Natural killer cell treated with Interleukin-12 subunit alpha and Interleukin-12 subunit beta and Interleukin-15 and Interleukin-18, amount 100 ng/mL, for 72 hours (primary cell): ENCODE data around the gene ACTN1. TPM values are rescaled to one million over a fixed set of nuclear protein-coding genes. Genes with fewer than 3 reads are reported as not detected.

Experiments used
- ATAC-seq, 2 donors: fragments of 150-1000 bp; cut with Tn5 transposase in 1 of 2; sonication (Bioruptor Pico), chemical (Tn5 transposase) in 1 of 2; 2 replicates each; pipeline ENCODE4 v1.10.0; 2021
- DNase-seq: peaks from one replicate; pipeline ENCODE4 v3.0.0; 2022; ENCODE audit warnings: low spot score
- H3K27ac Mint-ChIP-seq, 2 donors: 1 replicate in 1 of 2; 2 replicates in 1 of 2; pipeline ENCODE4 v1.8.0; 2022; ENCODE audit warnings: mixed read lengths in 2 of 2, mild to moderate bottlenecking in 1 of 2, moderate library complexity in 1 of 2
- H3K27me3 Mint-ChIP-seq, 2 donors: 1 replicate in 1 of 2; 2 replicates in 1 of 2; pipeline ENCODE4 v1.8.0; 2022; ENCODE audit warnings: mixed read lengths in 2 of 2
- H3K36me3 Mint-ChIP-seq: one replicate; pipeline ENCODE4 v1.8.0; 2022; ENCODE audit warnings: mixed read lengths
- H3K4me1 Mint-ChIP-seq, 2 donors: 1 replicate in 1 of 2; 2 replicates in 1 of 2; pipeline ENCODE4 v1.8.0; 2022; ENCODE audit warnings: low read depth in 2 of 2, mixed read lengths in 2 of 2, mild to moderate bottlenecking in 1 of 2
- H3K4me3 Mint-ChIP-seq: one replicate; pipeline ENCODE4 v1.8.0; 2022; ENCODE audit warnings: mixed read lengths
- H3K9me3 Mint-ChIP-seq: 2 replicates; pipeline ENCODE4 v1.8.0; 2022; ENCODE audit warnings: mixed read lengths
- total RNA-seq, 2 donors: library from RNA; stranded (reverse); gene quantifications; one replicate each; pipeline ENCODE4 v1.2.3, GENCODE V29; 2022

The ACTN1 gene
- total RNA-seq, 2 donors from 2014 or later, result 40.1 to 124 TPM

DNA sequence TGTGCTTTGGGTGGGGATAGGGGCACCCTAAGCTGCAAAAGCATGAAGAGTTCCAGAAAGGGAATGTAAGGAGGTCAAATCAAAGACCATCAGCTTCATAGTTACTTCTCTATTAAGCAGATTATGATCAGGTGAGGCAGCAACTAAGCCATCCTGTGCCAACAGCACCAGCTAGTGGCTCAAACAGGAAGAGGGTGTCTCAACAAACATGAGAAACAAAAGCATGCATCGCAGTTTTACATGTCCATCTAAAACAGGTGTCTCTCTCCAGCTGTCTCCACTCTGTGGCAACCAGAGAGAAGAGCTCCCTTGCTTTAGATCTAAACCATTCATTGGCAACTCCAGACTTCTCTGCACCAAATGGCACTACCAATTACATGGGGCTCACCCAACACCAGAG lies 52.9 kb downstream of the ACTN1 start:
- H3K27me3 Mint-ChIP-seq, result no peaks in the 10 kb centered on the region

GRCh38 chr14:68925373-68925772 lies 53.7 kb downstream of the ACTN1 start:
- Mint-ChIP-seq H3K4me1 (peaks cover 10 to 14% of the 10 kb centered on the region in 2 donors), H3K27ac (no peak overlapping the region), H3K9me3 (peaks cover 7% of the 10 kb centered on the region), H3K27me3 (no peaks in the 10 kb centered on the region), H3K36me3 (peaks cover 20% of the 10 kb centered on the region), H3K4me3 (no peak overlapping the region)
- DNase-seq (no peak), ATAC-seq (no peak)

More for the DNA sequence above, 52.9 kb downstream of the ACTN1 start:
- Mint-ChIP-seq H3K4me3 (no peak overlapping the region), H3K4me1 (peaks cover 10 to 14% of the 10 kb centered on the region in 2 donors), H3K9me3 (peaks cover 7% of the 10 kb centered on the region), H3K27ac (no peak overlapping the region), H3K36me3 (peaks cover 20% of the 10 kb centered on the region)
- ATAC-seq (no peak), DNase-seq (no peak)

DNA sequence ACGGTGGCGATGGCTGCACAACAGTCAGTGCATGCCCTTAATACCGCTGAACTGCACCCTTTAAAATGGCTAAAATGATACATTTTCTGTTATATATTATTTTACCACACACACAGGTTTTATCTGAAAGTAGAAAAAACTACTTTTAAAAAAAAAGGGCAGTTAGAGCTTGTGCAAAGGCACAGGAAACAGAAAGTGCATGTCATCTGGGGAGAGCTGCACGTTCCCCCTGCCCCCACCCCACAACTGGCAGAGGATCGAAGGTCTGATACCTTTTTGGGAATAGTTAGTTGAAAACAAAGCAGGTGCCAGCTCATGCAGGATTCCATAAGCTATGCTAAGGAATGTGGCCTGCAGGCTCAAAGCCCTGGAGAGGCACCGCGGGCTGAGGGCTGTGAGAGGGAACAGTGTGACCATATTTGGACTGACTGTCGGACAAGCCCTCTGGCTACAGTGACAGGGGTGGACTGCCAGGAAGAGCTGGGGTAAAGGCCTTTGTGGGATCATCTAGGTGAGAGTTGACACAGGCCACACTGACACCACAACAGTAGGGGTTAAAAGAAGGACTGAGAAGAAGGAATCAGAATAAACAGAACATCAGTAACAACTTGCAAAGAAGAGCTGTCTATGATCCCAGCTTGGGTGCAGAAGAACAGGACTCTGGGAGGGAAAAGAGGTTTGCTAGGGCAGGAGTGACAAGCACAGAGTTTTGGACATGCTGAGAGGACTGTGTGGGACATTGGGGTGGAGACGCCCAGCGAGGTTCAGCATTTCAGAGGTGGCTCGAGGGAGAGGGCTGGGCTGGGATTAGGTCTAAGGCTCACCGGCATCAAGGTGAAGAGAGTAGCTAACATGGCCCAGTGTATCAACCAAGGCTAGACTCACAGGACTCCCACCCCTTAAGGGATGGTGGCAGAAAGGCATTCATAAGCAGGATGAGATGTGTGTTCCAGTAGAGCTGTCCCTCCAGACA lies 54.6 kb downstream of the ACTN1 start:
- DNase-seq, result no peak
- H3K27ac Mint-ChIP-seq, result no peak overlapping the region
- no peaks in the 10 kb centered on the region for H3K27me3 Mint-ChIP-seq
- H3K4me3 Mint-ChIP-seq, result no peak overlapping the region
- peaks cover 6 to 14% of the 10 kb centered on the region in 2 donors for H3K4me1 Mint-ChIP-seq
- H3K9me3 Mint-ChIP-seq, result peaks cover 7% of the 10 kb centered on the region
- peaks cover 20% of the 10 kb centered on the region for H3K36me3 Mint-ChIP-seq
- peak in 1 of 2 donors; percentile 26 for ATAC-seq

GRCh38 chr14:68922886-68923285 lies 56.2 kb downstream of the ACTN1 start:
- Mint-ChIP-seq H3K4me3 (no peak overlapping the region), H3K9me3 (peaks cover 7% of the 10 kb centered on the region), H3K27me3 (no peaks in the 10 kb centered on the region), H3K4me1 (peaks cover 6 to 7% of the 10 kb centered on the region in 2 donors), H3K27ac (no peak overlapping the region), H3K36me3 (peaks cover 20% of the 10 kb centered on the region)
- no peak for ATAC-seq
- no peak for DNase-seq

DNA sequence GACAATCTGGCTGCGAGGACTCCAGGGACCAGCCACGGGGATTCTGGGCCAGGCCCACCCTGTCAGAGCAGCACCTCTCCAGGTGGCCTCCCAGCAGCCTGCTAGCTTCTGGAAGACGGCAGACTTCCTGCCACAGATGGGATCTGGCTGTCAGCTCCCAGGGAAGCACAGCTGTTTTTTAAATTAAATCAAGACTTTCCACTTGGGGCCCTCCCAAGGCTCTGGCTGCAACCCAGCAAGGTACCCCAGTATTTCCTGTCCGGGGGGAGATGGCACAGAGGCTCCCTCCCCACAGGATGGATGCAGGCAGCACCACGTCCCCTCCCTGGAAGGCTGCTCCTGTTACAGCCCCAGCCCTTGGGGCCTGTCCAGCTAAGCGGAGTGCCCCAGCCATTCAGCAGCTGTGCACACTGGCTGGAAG lies 56.9 kb downstream of the ACTN1 start:
- Mint-ChIP-seq H3K9me3 (peaks cover 7% of the 10 kb centered on the region), H3K27ac (no peak overlapping the region), H3K27me3 (no peaks in the 10 kb centered on the region), H3K4me1 (peaks cover 6 to 7% of the 10 kb centered on the region in 2 donors), H3K36me3 (peaks cover 20% of the 10 kb centered on the region), H3K4me3 (no peak overlapping the region)
- no peak for DNase-seq
- ATAC-seq, result no peak

- no peak overlapping the region for H3K27ac Mint-ChIP-seq
- H3K4me3 Mint-ChIP-seq, result no peak overlapping the region
- ATAC-seq (no peak), DNase-seq (no peak)
- no peaks in the 10 kb centered on the region for H3K27me3 Mint-ChIP-seq
- H3K36me3 Mint-ChIP-seq, result peaks cover 18% of the 10 kb centered on the region
- H3K9me3 Mint-ChIP-seq, result peaks cover 6% of the 10 kb centered on the region
- H3K4me1 Mint-ChIP-seq, result peaks cover 6 to 7% of the 10 kb centered on the region in 2 donors
Observed at GRCh38 chr14:68921666-68922065, 57.4 kb downstream of the ACTN1 start.

- no peak for DNase-seq
- Mint-ChIP-seq H3K27ac (no peak overlapping the region), H3K4me1 (peaks cover 4 to 6% of the 10 kb centered on the region in 2 donors), H3K4me3 (no peak overlapping the region), H3K9me3 (peaks cover 3% of the 10 kb centered on the region), H3K27me3 (no peaks in the 10 kb centered on the region), H3K36me3 (peaks cover 11% of the 10 kb centered on the region)
- no peak for ATAC-seq
Observed at GRCh38 chr14:68921049-68921448, 58.1 kb downstream of the ACTN1 start.

- H3K27ac Mint-ChIP-seq, result no peak overlapping the region
- peaks cover 0 to under 1% of the 10 kb centered on the region in 2 donors for H3K4me1 Mint-ChIP-seq
- peaks cover 1% of the 10 kb centered on the region for H3K36me3 Mint-ChIP-seq
- ATAC-seq (no peak), DNase-seq (no peak)
- no peaks in the 10 kb centered on the region for H3K9me3 Mint-ChIP-seq
- no peak overlapping the region for H3K4me3 Mint-ChIP-seq
- no peaks in the 10 kb centered on the region for H3K27me3 Mint-ChIP-seq
Observed at GRCh38 chr14:68919129-68919927, 59.8 kb downstream of the ACTN1 start.

GRCh38 chr14:68918612-68919011 lies 60.5 kb downstream of the ACTN1 start:
- no peaks in the 10 kb centered on the region for H3K4me1 Mint-ChIP-seq
- DNase-seq (no peak), ATAC-seq (no peak)
- no peaks in the 10 kb centered on the region for H3K36me3 Mint-ChIP-seq
- H3K9me3 Mint-ChIP-seq, result no peaks in the 10 kb centered on the region
- no peaks in the 10 kb centered on the region for H3K27me3 Mint-ChIP-seq
- H3K27ac Mint-ChIP-seq, result no peak overlapping the region
- no peak overlapping the region for H3K4me3 Mint-ChIP-seq

GRCh38 chr14:68916358-68916941 lies 62.7 kb downstream of the ACTN1 start:
- Mint-ChIP-seq H3K4me1 (peaks cover 1 to 5% of the 10 kb centered on the region in 2 donors), H3K9me3 (no peaks in the 10 kb centered on the region), H3K27me3 (no peaks in the 10 kb centered on the region), H3K27ac (no peak overlapping the region), H3K4me3 (no peak overlapping the region), H3K36me3 (no peaks in the 10 kb centered on the region)
- DNase-seq (no peak), ATAC-seq (no peak)

- DNase-seq (no peak), ATAC-seq (no peak)
- peaks cover 10 to 14% of the 10 kb centered on the region in 2 donors for H3K4me1 Mint-ChIP-seq
- H3K27me3 Mint-ChIP-seq, result no peaks in the 10 kb centered on the region
- H3K27ac Mint-ChIP-seq, result no peak overlapping the region
- H3K36me3 Mint-ChIP-seq, result no peaks in the 10 kb centered on the region
- no peaks in the 10 kb centered on the region for H3K9me3 Mint-ChIP-seq
- H3K4me3 Mint-ChIP-seq, result no peak overlapping the region
Observed at GRCh38 chr14:68913516-68913915, 65.6 kb downstream of the ACTN1 start.

GRCh38 chr14:68911594-68912227 lies 67.4 kb downstream of the ACTN1 start:
- DNase-seq, result peak; percentile 71
- H3K4me1 Mint-ChIP-seq, result peaks cover 10 to 14% of the 10 kb centered on the region in 2 donors
- no peaks in the 10 kb centered on the region for H3K36me3 Mint-ChIP-seq
- H3K9me3 Mint-ChIP-seq, result no peaks in the 10 kb centered on the region
- H3K4me3 Mint-ChIP-seq, result no peak overlapping the region
- no peaks in the 10 kb centered on the region for H3K27me3 Mint-ChIP-seq
- peak overlapping the region in 1 of 2 donors; percentile 21 for H3K27ac Mint-ChIP-seq
- ATAC-seq, result peak; percentile 85 to 86

GRCh38 chr14:68910540-68910939 lies 68.6 kb downstream of the ACTN1 start:
- Mint-ChIP-seq H3K27ac (no peak overlapping the region), H3K9me3 (no peaks in the 10 kb centered on the region), H3K4me3 (no peak overlapping the region), H3K4me1 (peaks cover 10 to 14% of the 10 kb centered on the region in 2 donors), H3K27me3 (no peaks in the 10 kb centered on the region), H3K36me3 (no peaks in the 10 kb centered on the region)
- ATAC-seq (peak; percentile 21 to 55), DNase-seq (no peak)
